ENCODE results near the gene PLOD3. TPM values are rescaled to one million over a fixed set of nuclear protein-coding genes. Genes with fewer than 3 reads are reported as not detected.

Gene PLOD3
- total and polyA plus RNA-seq, 2 donors (not counting 3 experiments of a cell fraction or from before 2014, with no cell fraction given), result 143 to 170 TPM

DNA sequence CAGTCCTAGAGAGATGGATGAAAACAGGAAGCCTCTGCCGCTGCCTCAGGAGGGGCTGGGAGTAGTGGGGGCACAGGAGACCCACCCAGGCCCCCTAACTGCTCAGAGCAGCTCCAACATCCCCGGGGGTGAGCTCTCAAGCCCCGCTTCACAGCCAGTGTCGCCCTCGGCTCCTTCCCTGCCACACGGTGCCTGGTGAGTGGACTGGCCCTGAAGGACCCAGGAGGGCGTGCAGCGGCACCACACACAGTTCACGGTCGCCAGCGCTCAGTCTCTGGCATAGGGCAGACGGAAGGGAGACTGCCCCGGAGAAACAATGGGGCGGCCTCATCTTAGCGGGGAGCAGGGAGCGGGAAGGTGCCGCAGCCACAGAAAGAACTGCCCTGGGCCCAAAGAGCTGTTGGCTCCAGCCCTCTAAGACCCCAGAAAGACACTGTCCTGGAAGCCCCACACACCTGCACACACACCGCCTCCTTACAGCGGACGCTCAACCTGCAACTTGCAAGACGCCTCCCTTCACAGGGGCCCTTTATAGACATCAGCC lies 19.0 kb upstream of the PLOD3 start:
- no TSS peak for BruUV-seq (replicated peaks)
- Histone ChIP-seq H3K4me2 (ENCODE audit: insufficient read depth, low read length) (no peak overlapping the region), H3K9me3 (replicated peaks; ENCODE audit: control insufficient read depth, insufficient read depth, low read length) (no peaks in the 10 kb centered on the region), H3K79me2 (ENCODE audit: control insufficient read depth, insufficient read depth, low read length) (no peaks in the 10 kb centered on the region), H3K9ac (replicated peaks; ENCODE audit: extremely low read depth, insufficient read depth, low read length) (no peak overlapping the region), H3K27me3 (ENCODE audit: control insufficient read depth in 2 of 2, insufficient read depth in 2 of 2, low read length in 2 of 2) (no peaks in the 10 kb centered on the region), H3K36me3 (ENCODE audit: control insufficient read depth in 2 of 2, extremely low read depth in 1 of 2, insufficient read depth in 2 of 2, low read length in 2 of 2) (peaks cover 0 to 16% of the 10 kb centered on the region in 2 experiments), H4K20me1 (replicated peaks; ENCODE audit: control insufficient read depth, extremely low read depth, insufficient read depth, low read length) (no peaks in the 10 kb centered on the region), H3K4me3 (replicated peaks in 1 of 3; ENCODE audit: insufficient read depth in 1 of 3, low read depth in 1 of 3, low read length in 3 of 3) (no peak overlapping the region), H2AFZ (ENCODE audit: low read depth, low read length) (no peak overlapping the region), H3K9me1 (replicated peaks; ENCODE audit: control insufficient read depth, extremely low read depth, insufficient read depth, low read length) (no peaks in the 10 kb centered on the region), H3K27ac (ENCODE audit: insufficient read depth, low read depth, low read length) (no peak overlapping the region), H3K4me1 (ENCODE audit: control insufficient read depth, extremely low read depth, insufficient read depth, low read length) (peaks cover 38% of the 10 kb centered on the region)
- ChIA-PET POLR2A (no interaction called here), CTCF (interaction anchor here (1.3 to 8.1 kb wide), 5 partner anchors 8 to 92 kb away, joined by 4 to 42 read pairs (median 18); partner anchors contain the start of genes FIS1, PLOD3 and ZNHIT1)
- DNase-seq (ENCODE audit: low read depth, low spot score) (no peak), FAIRE-seq (no peak)
- intact Hi-C loops (cut with micrococcal nuclease), result loop anchor here (5.0 kb wide), 1 partner anchor 46 kb away; no protein-coding TSS in a partner anchor
- TF ChIP-seq JUN (IDR thresholded peaks at IDR 0.05; ENCODE audit: borderline replicate concordance, insufficient read depth, insufficient read length, low read depth), result no peak
- TF ChIP-seq, protein P1, sequence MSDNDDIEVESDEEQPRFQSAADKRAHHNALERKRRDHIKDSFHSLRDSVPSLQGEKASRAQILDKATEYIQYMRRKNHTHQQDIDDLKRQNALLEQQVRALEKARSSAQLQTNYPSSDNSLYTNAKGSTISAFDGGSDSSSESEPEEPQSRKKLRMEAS (IDR thresholded peaks at IDR 0.05; ENCODE audit: insufficient read depth, insufficient read length), result no peak
- TF ChIP-seq MYC (IDR thresholded peaks at IDR 0.05; ENCODE audit: low read depth, low read length), result no peak
- TF ChIP-seq EZH2 (IDR thresholded peaks at IDR 0.05; ENCODE audit: borderline replicate concordance, low read depth, low read length, severe bottlenecking), result no peak
- no peak for TF ChIP-seq POLR2A (IDR thresholded peaks at IDR 0.05; ENCODE audit: low read depth, low read length)
- no peak for TF ChIP-seq GATA2 (IDR thresholded peaks at IDR 0.05; ENCODE audit: insufficient read depth, insufficient read length, low read depth, low read length)
- no peak for TF ChIP-seq FOS (IDR thresholded peaks at IDR 0.05; ENCODE audit: borderline replicate concordance, insufficient read depth, low read length)
- TF ChIP-seq, protein P2, sequence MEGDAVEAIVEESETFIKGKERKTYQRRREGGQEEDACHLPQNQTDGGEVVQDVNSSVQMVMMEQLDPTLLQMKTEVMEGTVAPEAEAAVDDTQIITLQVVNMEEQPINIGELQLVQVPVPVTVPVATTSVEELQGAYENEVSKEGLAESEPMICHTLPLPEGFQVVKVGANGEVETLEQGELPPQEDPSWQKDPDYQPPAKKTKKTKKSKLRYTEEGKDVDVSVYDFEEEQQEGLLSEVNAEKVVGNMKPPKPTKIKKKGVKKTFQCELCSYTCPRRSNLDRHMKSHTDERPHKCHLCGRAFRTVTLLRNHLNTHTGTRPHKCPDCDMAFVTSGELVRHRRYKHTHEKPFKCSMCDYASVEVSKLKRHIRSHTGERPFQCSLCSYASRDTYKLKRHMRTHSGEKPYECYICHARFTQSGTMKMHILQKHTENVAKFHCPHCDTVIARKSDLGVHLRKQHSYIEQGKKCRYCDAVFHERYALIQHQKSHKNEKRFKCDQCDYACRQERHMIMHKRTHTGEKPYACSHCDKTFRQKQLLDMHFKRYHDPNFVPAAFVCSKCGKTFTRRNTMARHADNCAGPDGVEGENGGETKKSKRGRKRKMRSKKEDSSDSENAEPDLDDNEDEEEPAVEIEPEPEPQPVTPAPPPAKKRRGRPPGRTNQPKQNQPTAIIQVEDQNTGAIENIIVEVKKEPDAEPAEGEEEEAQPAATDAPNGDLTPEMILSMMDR (IDR thresholded peaks at IDR 0.05; ENCODE audit: extremely low read depth in 1 of 2, insufficient read depth in 1 of 2, low read depth in 1 of 2, low read length in 2 of 2), result no peak
- no peak for TF ChIP-seq POLR2AphosphoS5 (IDR thresholded peaks at IDR 0.05; ENCODE audit: insufficient read depth, low read depth, low read length)
- dilution Hi-C loops (cut with MboI; ENCODE audit: extremely low pct_ligation_motif_present, low sequenced_read_pairs), result no loop called here
